Activated B cell treated with CpG ODN at 0.5 μM for 24 hours (primary cell): ENCODE results near the gene RFPL4AL1. TPM values are rescaled to one million over a fixed set of nuclear protein-coding genes. Genes with fewer than 3 reads are reported as not detected.
"Not testable (repeated sequence)": the region's sequence is repeated elsewhere in the genome, so short reads cannot be mapped to it uniquely, and the experiment has no call there.

Source experiments
- ATAC-seq: fragments of 200-7000 bp; cut with Tn5 transposase; one replicate; pipeline ENCODE4 v1.10.0; 2021; ENCODE audit warnings: low read depth, mild to moderate bottlenecking, moderate library complexity
- CTCF ChIA-PET: fragments of 350-600 bp; sonication (Branson Sonifier 250); formaldehyde crosslinking; loops from one replicate; lab custom pipeline; 2021; ENCODE audit warnings: antibody characterized with exemption; lab: Charles Lee
- POLR2A ChIA-PET: fragments of 350-600 bp; sonication (Branson Sonifier 250); formaldehyde crosslinking; loops from one replicate; lab custom pipeline; 2021; ENCODE audit warnings: antibody characterized with exemption; lab: Charles Lee
- DNase-seq: peaks from one replicate; pipeline ENCODE4 v3.0.0; 2022
- H3K27ac Mint-ChIP-seq: one replicate; pipeline ENCODE4 v1.8.0; 2020; ENCODE audit warnings: mixed read lengths
- H3K27me3 Mint-ChIP-seq: one replicate; pipeline ENCODE4 v1.8.0; 2021; ENCODE audit warnings: mixed read lengths
- H3K36me3 Mint-ChIP-seq: one replicate; pipeline ENCODE4 v1.8.0; 2021; ENCODE audit warnings: low read depth, mixed read lengths
- H3K4me1 Mint-ChIP-seq: one replicate; pipeline ENCODE4 v1.8.0; 2021; ENCODE audit warnings: mixed read lengths
- H3K4me3 Mint-ChIP-seq: one replicate; pipeline ENCODE4 v1.8.0; 2020; ENCODE audit warnings: mild to moderate bottlenecking, mixed read lengths
- H3K9me3 Mint-ChIP-seq: one replicate; pipeline ENCODE4 v1.8.0; 2020; ENCODE audit warnings: mixed read lengths
- CTCF ChIP-seq: fragments of 200-600 bp; IDR thresholded peaks from one replicate; pipeline ENCODE4 v1.8.0; 2022; ENCODE audit warnings: antibody characterized with exemption, mild to moderate bottlenecking
- intact Hi-C: fragments of 100-400 bp; cut with micrococcal nuclease; formaldehyde crosslinking; loops from one replicate; pipeline ENCODE4 v1.15.1; 2024
- total RNA-seq: library from RNA; stranded (reverse); gene quantifications from 2 replicates; pipeline ENCODE4 v1.2.3, GENCODE V29; 2022

Gene RFPL4AL1
- total RNA-seq, 1 donor from 2014 or later = not detected

- DNase-seq (no peak), ATAC-seq (no peak)
- H3K27me3 Mint-ChIP-seq = peaks cover 5% of the 10 kb centered on the region
- intact Hi-C loops = no loop called here
- no peaks in the 10 kb centered on the region for H3K9me3 Mint-ChIP-seq
- H3K4me1 Mint-ChIP-seq = no peaks in the 10 kb centered on the region
- no peak for TF ChIP-seq CTCF
- ChIA-PET CTCF (no interaction called here), POLR2A (no interaction called here)
- no peaks in the 10 kb centered on the region for H3K36me3 Mint-ChIP-seq
- no peak overlapping the region for H3K4me3 Mint-ChIP-seq
- H3K27ac Mint-ChIP-seq = no peak overlapping the region
Observed at GRCh38 chr19:55750715-55751114, 18.2 kb upstream of the RFPL4AL1 start.

GRCh38 chr19:55753401-55753800 lies 15.5 kb upstream of the RFPL4AL1 start:
- Mint-ChIP-seq H3K9me3 (peaks cover 2% of the 10 kb centered on the region), H3K27ac (no peak overlapping the region), H3K27me3 (peaks cover 10% of the 10 kb centered on the region), H3K4me1 (no peaks in the 10 kb centered on the region), H3K4me3 (no peak overlapping the region), H3K36me3 (no peaks in the 10 kb centered on the region)
- POLR2A ChIA-PET = no interaction called here
- ATAC-seq (no peak), DNase-seq (no peak)
- TF ChIP-seq CTCF = no peak
- intact Hi-C loops = no loop called here
- CTCF ChIA-PET = no interaction called here

- H3K4me1 Mint-ChIP-seq, H3K4me3 Mint-ChIP-seq, H3K27ac Mint-ChIP-seq, DNase-seq, H3K36me3 Mint-ChIP-seq, intact Hi-C loops, ATAC-seq, POLR2A ChIA-PET, CTCF ChIA-PET, H3K9me3 Mint-ChIP-seq: not testable (repeated sequence)
- H3K27me3 Mint-ChIP-seq = peaks cover 13% of the 10 kb centered on the region
Observed at GRCh38 chr19:55756808-55757207, 12.1 kb upstream of the RFPL4AL1 start.

GRCh38 chr19:55758797-55759196 lies 10.1 kb upstream of the RFPL4AL1 start, which contains the start of gene RFPL4A:
Gene RFPL4A (plus strand): TSS chr19:55759097. CDS start chr19:55761801, 2,704 bp downstream.
- ATAC-seq, intact Hi-C loops: not testable (repeated sequence)

GRCh38 chr19:55766466-55766865 lies 2.5 kb upstream of the RFPL4AL1 start:
- ChIA-PET CTCF (no interaction called here), POLR2A (no interaction called here)
- DNase-seq = no peak
- no peaks in the 10 kb centered on the region for H3K36me3 Mint-ChIP-seq
- H3K27me3 Mint-ChIP-seq = peaks cover 22% of the 10 kb centered on the region
- H3K4me3 Mint-ChIP-seq = no peak overlapping the region
- H3K9me3 Mint-ChIP-seq = peaks cover 9% of the 10 kb centered on the region
- ATAC-seq = no peak
- no peak overlapping the region for H3K27ac Mint-ChIP-seq
- intact Hi-C loops = no loop called here
- TF ChIP-seq CTCF = no peak
- H3K4me1 Mint-ChIP-seq = no peaks in the 10 kb centered on the region

More at GRCh38 chr19:55758797-55759196, 10.1 kb upstream of the RFPL4AL1 start, which contains the start of gene RFPL4A:
- POLR2A ChIA-PET, H3K36me3 Mint-ChIP-seq, CTCF ChIA-PET, DNase-seq, H3K4me3 Mint-ChIP-seq, H3K9me3 Mint-ChIP-seq, H3K27ac Mint-ChIP-seq, H3K4me1 Mint-ChIP-seq: not testable (repeated sequence)
- H3K27me3 Mint-ChIP-seq = peaks cover 13% of the 10 kb centered on the region

- H3K36me3 Mint-ChIP-seq, H3K27ac Mint-ChIP-seq, intact Hi-C loops, POLR2A ChIA-PET, H3K9me3 Mint-ChIP-seq, ATAC-seq, H3K4me1 Mint-ChIP-seq, CTCF ChIA-PET, DNase-seq, H3K4me3 Mint-ChIP-seq: not testable (repeated sequence)
- H3K27me3 Mint-ChIP-seq = peaks cover 24% of the 10 kb centered on the region
Observed at GRCh38 chr19:55769632-55770031, 714 bp downstream of the RFPL4AL1 start.

- Mint-ChIP-seq H3K27ac (no peak overlapping the region), H3K27me3 (peaks cover 28% of the 10 kb centered on the region), H3K9me3 (no peaks in the 10 kb centered on the region), H3K36me3 (no peaks in the 10 kb centered on the region), H3K4me1 (no peaks in the 10 kb centered on the region), H3K4me3 (no peak overlapping the region)
- ATAC-seq (no peak), DNase-seq (no peak)
- TF ChIP-seq CTCF = no peak
- POLR2A ChIA-PET = no interaction called here
- intact Hi-C loops = no loop called here
- CTCF ChIA-PET = interaction anchor here (1.0 kb wide), 1 partner anchor 9 kb away, joined by 4 read pairs; no protein-coding TSS in a partner anchor
Observed at GRCh38 chr19:55777528-55777927, 8.6 kb downstream of the RFPL4AL1 start.
